Measurements from ENCODE around the gene FREY1.

Gene FREY1

GRCh38 chr11:45885921-45886721 lies 20.9 kb downstream of the FREY1 start:
- Histone ChIP-seq H3K36me3 (ENCODE audit: insufficient read depth, low read length) (peaks cover 14% of the 10 kb centered on the region; the same call in 1 of the 2 replicates), H3K4me3 (ENCODE audit: low read length, poor library complexity, severe bottlenecking) (peak overlapping the region; percentile 58), H4K20me1 (ENCODE audit: insufficient read depth, low read length, poor library complexity, severe bottlenecking) (peaks cover 4% of the 10 kb centered on the region), H3F3A (ENCODE audit: low read depth) (no peaks in the 10 kb centered on the region), H3K4me1 (ENCODE audit: insufficient read depth, low read length, poor library complexity, severe bottlenecking) (no peaks in the 10 kb centered on the region), H3K9me3 (ENCODE audit: insufficient read depth, low read depth, low read length) (no peaks in the 10 kb centered on the region), H3K9me2 (replicated peaks; ENCODE audit: low read depth, low read length) (no peaks in the 10 kb centered on the region), H3K79me2 (ENCODE audit: insufficient read depth, low read length) (no peaks in the 10 kb centered on the region), H3K9ac (ENCODE audit: low read depth, low read length, poor library complexity, severe bottlenecking) (no peak overlapping the region), H2AFZ (ENCODE audit: low read length) (no peak overlapping the region), H3K27me3 (ENCODE audit: insufficient read depth, low read length, poor library complexity, severe bottlenecking) (no peaks in the 10 kb centered on the region), H3K4me2 (ENCODE audit: low read depth, low read length, poor library complexity, severe bottlenecking) (peak overlapping the region; percentile 41)
- TF ChIP-seq CTCF (conservative IDR thresholded peaks at IDR 0.05; ENCODE audit: low read length) = no peak
- no peak for TF ChIP-seq EZH2phosphoT487 (IDR thresholded peaks at IDR 0.05; ENCODE audit: borderline replicate concordance)

GRCh38 chr11:45885274-45885920 lies 21.7 kb downstream of the FREY1 start, which contains the start of gene MAPK8IP1:
Gene MAPK8IP1, plus strand, starts transcription at chr11:45885651. Its CDS starts 170 bp downstream, at chr11:45885821.
- H3K9me3 ChIP-seq (ENCODE audit: insufficient read depth, low read depth, low read length) = no peaks in the 10 kb centered on the region
- H3F3A ChIP-seq (ENCODE audit: low read depth) = no peaks in the 10 kb centered on the region

GRCh38 chr11:45884596-45885185 lies 22.4 kb downstream of the FREY1 start:
- Histone ChIP-seq H4K20me1 (ENCODE audit: insufficient read depth, low read length, poor library complexity, severe bottlenecking) (peaks cover 4% of the 10 kb centered on the region), H3K79me2 (ENCODE audit: insufficient read depth, low read length) (no peaks in the 10 kb centered on the region), H3K27me3 (ENCODE audit: insufficient read depth, low read length, poor library complexity, severe bottlenecking) (no peaks in the 10 kb centered on the region), H3F3A (ENCODE audit: low read depth) (no peaks in the 10 kb centered on the region), H3K4me2 (ENCODE audit: low read depth, low read length, poor library complexity, severe bottlenecking) (peak overlapping the region; percentile 54), H3K9ac (ENCODE audit: low read depth, low read length, poor library complexity, severe bottlenecking) (no peak overlapping the region), H3K4me3 (ENCODE audit: low read length, poor library complexity, severe bottlenecking) (peak overlapping the region; percentile 28), H3K9me3 (ENCODE audit: insufficient read depth, low read depth, low read length) (no peaks in the 10 kb centered on the region), H3K9me2 (replicated peaks; ENCODE audit: low read depth, low read length) (no peaks in the 10 kb centered on the region), H3K36me3 (ENCODE audit: insufficient read depth, low read length) (peaks cover 27% of the 10 kb centered on the region; the same call in 1 of the 2 replicates), H2AFZ (ENCODE audit: low read length) (no peak overlapping the region), H3K4me1 (ENCODE audit: insufficient read depth, low read length, poor library complexity, severe bottlenecking) (no peaks in the 10 kb centered on the region)
- TF ChIP-seq EZH2phosphoT487 (IDR thresholded peaks at IDR 0.05; ENCODE audit: borderline replicate concordance) = no peak
- no peak for TF ChIP-seq CTCF (conservative IDR thresholded peaks at IDR 0.05; ENCODE audit: low read length)

More at GRCh38 chr11:45885274-45885920, 21.7 kb downstream of the FREY1 start, which contains the start of gene MAPK8IP1:
- TF ChIP-seq EZH2phosphoT487 (IDR thresholded peaks at IDR 0.05; ENCODE audit: borderline replicate concordance) (no peak), CTCF (conservative IDR thresholded peaks at IDR 0.05; ENCODE audit: low read length) (no peak)
- H3K4me2 ChIP-seq (ENCODE audit: low read depth, low read length, poor library complexity, severe bottlenecking) = peak within 1 kb of the TSS; percentile 54
- no peaks in the 10 kb centered on the region for H3K4me1 ChIP-seq (ENCODE audit: insufficient read depth, low read length, poor library complexity, severe bottlenecking)
- H2AFZ ChIP-seq (ENCODE audit: low read length) = no peak within 1 kb of the TSS
- peaks cover 22% of the 10 kb centered on the region; the same call in 1 of the 2 replicates for H3K36me3 ChIP-seq (ENCODE audit: insufficient read depth, low read length)
- H4K20me1 ChIP-seq (ENCODE audit: insufficient read depth, low read length, poor library complexity, severe bottlenecking) = peaks cover 4% of the 10 kb centered on the region
- H3K79me2 ChIP-seq (ENCODE audit: insufficient read depth, low read length) = no peaks in the 10 kb centered on the region
- H3K9ac ChIP-seq (ENCODE audit: low read depth, low read length, poor library complexity, severe bottlenecking) = no peak within 1 kb of the TSS
- peak within 1 kb of the TSS; percentile 58 for H3K4me3 ChIP-seq (ENCODE audit: low read length, poor library complexity, severe bottlenecking)
- no peaks in the 10 kb centered on the region for H3K9me2 ChIP-seq (replicated peaks; ENCODE audit: low read depth, low read length)
- no peaks in the 10 kb centered on the region for H3K27me3 ChIP-seq (ENCODE audit: insufficient read depth, low read length, poor library complexity, severe bottlenecking)

Data from Loucy (cell line).